HG03066 (cell line): ENCODE data around the gene NPIPB8.
"Not testable (repeated sequence)": the region's sequence is repeated elsewhere in the genome, so short reads cannot be mapped to it uniquely, and the experiment has no call there.

Source experiments
- ATAC-seq: cut with Tn5 transposase; IDR thresholded peaks from one replicate; pipeline ENCODE4 v1.9.1; 2021; ENCODE audit warnings: low read depth; ENCODE audit not compliant: unreplicated experiment

The NPIPB8 gene

DNA sequence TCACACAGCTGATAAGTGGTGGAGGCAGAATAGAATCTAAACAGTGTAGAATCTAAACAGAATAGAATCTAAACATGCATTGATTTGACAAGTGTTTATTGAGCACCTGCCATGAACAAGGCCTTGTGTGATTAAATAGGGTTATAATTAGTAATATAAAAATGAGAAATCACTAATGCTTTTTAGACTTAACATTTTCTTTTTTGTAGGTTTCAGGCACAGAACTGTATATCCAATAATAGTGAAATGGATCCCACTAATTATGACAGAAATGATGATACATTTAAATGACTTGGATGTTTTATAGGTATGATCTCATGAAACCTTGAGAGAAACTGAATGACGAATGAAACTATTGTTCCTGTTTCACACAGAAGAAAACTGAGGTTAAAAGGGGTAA is at the start of gene NPIPB8:
TSS of gene NPIPB8 (plus strand) at position 301 of the 400 bp plus-strand sequence. CDS start 296 bp downstream, outside the sequence.
- ATAC-seq: not testable (repeated sequence)

DNA sequence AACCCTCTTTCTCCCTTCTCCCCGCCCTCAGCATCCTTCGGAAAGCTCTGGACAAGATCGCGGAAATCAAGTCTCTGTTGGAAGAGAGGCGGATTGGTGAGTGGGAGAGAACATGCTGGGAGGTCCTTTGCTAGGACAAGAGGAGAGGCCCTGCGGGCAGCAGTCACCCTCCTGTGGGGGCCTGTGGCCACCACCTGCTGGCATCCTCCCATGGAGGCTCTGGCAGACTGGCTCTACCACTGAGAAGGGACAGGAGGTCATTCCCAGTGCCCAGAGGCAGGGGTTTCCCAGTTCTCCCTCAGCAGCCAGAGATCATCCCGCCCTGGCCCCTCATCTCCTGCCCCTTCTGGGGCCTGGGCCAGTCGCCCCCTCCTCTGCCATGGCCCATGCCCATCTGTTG is 48.8 kb upstream of the NPIPB8 start:
- ATAC-seq: no peak

DNA sequence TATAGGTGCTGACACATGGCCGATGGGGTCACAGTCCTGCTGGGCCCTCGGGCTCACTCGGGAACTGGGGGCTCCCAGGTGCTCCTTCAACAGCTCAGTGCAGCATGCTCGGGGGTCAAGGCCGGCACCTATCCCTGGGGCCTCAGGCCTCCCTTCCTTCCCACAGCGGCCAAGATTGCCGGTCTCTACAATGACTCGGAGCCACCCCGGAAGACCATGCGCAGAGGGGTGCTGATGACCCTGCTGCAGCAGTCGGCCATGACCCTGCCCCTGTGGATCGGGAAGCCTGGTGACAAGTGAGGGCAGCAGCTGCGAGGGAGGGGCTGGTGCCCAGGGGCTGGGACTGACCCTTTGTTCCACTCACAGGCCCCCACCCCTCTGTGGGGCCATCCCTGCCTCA is 47.9 kb upstream of the NPIPB8 start:
- ATAC-seq: no peak

DNA sequence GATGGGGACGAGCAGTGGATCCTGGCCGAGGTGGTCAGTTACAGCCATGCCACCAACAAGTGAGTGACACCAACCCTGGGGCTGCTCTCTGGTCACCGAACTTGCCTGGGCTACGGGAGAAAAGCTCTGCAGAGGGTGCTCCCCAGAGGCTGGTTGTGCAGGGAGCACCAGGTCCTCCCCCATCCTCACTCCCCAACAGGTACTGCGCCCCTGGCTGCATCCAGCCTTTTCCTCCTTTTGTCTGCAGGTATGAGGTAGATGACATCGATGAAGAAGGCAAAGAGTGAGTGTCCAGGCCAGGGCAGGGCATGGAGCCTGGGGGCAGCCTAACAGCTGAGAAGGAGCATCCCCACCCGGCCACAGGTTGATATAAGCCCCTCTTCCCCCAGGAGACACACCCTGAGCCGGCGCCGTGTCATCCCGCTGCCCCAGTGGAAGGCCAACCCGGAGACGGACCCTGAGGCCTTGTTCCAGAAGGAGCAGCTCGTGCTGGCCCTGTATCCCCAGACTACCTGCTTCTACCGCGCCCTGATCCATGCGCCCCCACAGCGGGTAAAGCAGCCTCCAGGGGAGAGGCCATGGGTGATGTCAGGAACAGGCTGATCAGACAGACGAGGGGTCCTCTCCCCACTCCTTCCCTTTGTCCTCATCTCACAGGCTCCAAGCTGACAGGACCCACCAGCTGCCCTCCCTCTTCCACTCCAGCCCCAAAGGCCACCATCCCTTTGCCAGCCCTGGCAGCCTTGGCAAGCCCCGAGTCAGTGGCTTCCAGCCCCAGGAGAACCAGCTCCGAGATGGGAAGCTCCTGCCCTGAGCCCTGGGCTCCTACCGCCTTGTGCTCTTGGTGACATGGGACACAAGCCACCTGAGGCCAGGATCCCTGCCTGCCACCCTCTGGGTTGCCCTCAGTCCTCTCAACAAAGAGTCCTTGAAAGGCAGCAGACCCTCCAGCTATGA is 47.2 kb upstream of the NPIPB8 start:
- no peak for ATAC-seq

DNA sequence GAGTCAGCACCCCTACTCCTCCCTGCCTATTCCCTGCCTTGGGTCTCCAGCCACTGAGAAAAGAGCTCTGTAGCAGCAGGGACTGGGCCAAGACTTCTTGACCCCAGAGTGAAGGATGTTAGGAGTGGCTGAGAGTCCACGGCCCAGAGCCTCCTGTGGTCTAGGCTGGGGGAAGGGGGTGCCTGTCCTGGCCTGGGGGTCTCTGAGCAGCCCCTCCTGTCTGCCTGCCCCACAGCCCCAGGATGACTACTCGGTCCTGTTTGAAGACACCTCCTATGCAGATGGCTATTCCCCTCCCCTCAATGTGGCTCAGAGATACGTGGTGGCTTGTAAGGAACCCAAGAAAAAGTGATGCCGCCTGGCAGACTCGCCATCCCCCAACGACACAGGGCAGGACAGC is 46.5 kb upstream of the NPIPB8 start:
- ATAC-seq: no peak

DNA sequence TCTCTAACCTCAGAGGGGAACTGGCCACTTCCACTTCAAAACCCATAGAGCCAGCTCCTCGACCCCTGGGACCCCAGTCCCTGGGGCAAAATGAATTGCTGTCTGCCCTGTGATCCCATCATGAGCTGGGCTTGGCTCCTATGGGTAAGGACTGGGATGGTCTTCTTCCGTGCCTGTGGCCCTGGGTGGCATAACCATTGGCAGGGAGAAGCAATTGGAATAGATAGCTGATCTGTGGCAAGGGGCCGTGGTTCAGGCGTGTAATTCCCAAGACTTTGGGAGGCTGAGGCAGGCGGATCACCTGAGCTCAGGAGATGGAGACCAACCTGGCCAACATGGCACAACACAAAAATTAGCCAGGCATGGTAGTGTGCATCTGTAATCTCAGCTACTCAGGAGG is 45.4 kb upstream of the NPIPB8 start:
- no peak for ATAC-seq

DNA sequence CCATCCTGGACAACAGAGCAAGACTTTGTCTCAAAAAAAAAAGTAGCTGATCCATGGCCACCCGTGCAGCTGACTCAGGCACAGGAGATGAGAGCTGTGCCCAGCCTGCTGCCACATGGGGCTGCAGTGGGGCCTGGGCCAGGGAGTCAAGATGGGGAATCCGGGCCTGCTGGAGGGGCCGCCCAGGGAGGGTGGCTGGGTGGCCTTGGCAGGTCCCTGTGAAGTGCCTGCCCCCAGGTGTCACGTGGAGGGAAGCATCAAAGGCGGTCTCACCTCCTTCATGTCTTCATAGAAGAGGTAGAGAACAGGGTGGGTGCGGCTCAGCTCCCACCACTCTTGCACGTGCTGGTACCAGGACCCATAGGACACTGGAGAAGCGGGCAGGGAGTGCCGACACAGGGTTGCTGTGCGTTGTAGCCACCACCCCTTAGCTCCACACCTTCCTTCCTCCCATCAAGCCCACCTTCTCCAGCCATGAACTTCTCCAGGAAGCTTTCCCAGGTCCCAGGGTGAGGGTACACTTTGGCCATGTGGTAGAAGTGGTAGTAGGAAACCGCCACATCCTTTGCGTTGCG is 44.8 kb upstream of the NPIPB8 start:
- ATAC-seq: no peak

DNA sequence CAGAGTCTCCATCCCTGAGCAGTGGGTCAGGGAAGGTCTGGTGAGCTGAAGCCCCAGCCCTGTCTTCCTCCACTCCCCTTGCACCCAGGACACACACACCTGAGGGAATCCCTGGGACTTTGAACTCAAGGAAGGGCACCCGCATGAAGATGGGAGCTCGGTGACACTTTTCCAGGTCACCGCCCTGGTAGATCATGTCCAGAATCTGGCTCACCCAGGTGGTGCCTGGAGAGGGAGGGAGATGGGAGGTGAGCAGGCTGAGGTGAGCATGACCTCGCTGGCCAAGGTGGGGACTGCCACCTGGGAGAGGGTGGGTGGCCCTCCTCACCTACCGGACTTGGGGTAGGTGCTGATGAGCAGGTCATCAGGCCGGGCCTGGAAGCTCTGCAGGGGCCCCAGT is 42.4 kb upstream of the NPIPB8 start:
- ATAC-seq: not testable (repeated sequence)

DNA sequence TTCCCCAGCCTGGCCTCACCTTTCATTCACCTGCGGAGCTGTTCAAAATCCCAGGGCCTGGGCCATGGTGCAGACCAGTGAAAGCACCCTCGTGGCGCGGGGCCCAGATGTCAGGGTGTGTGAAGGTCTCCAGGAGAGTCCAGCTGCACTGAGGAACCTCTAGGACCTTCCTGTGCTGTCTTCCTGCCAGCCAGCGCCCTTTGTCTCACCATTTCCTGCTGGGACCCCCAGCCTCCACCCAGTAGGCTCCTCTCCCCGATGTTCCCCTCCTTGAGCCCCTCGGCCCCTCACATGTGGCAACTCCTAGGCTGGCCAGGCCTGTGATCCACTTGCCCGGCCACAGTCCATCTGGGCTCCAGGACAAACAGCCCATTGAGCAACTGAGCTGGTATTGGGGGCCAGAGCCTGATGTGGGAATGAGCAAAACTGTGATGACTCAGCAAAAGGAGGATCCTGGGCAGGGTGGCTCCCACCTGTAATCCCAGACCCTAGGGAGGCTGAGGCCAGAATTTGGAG is 41.7 kb upstream of the NPIPB8 start:
- ATAC-seq: no peak

DNA sequence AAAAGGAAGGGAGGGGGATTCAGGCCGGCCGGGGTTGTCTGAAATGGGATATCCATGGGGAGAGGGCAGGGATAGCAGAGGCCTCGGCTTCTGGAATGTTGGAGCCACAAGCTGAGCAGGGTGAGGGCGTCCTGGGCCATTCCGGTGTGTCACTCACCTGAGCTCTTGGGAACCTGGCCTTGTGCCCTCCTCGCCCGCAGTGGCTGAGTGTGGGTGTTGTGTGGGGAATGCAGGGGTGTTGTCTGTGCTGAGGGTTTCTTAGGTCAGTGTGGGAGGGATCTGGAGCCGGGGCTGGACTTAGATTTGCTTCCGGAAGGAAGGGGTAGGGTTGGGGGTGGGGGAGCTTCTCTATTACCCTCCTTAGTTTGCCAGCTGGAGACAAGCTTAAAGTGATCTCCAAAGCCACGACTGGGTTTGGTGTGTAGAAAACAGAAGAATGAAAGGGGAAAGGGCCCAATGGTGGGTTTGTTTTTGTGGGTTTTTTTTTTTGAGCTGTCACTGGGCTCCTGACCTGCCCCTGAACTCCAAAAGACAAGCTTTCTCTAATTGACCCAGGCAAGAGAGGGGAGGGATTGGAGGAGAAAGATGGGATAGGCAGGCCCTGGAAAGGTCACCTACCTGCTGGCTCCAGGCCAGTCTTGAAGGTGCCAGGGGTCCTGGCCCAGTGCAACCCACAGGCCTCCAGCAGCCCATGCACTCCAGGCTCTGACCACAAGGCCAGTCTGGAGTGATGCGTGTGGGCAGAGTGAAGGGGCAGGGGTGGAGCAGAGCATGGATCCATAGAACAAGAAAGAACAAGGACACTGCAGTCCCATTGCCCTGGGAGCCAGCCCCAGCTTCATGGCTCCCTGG is 40.8 kb upstream of the NPIPB8 start, which contains the start of gene SULT1A2:
TSS of gene SULT1A2 (minus strand) at position 211 of the 852 bp plus-strand sequence. CDS start 1,120 bp downstream, outside the sequence.
- ATAC-seq: no peak

DNA sequence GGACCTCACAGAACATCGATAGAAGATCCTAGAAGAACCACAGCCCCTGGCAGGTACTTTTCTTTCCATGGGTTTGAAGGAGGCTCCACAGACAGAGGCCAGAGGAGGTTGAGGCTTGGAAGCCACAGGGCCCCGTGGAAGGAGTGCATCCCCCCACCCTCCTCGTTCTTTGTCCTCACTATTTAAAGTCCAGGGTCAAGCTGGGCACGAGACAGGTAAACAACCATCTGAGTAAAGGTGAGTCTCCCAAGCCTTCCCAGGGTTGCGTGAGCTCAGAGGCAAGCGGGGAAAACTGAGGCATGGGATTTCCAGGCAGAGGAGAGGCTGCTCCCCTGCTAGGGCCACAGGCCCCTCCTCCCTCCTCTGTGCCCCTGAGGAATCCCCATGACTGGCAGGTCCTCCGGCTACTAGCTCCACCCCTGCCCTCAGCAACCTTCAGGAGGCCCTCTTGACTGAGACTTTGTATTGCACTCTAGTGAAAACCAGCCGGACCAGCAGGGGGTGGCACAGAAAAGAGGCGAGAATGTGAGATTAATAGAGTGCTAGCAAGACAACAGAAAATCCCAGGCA is 40.1 kb upstream of the NPIPB8 start:
- ATAC-seq: no peak

DNA sequence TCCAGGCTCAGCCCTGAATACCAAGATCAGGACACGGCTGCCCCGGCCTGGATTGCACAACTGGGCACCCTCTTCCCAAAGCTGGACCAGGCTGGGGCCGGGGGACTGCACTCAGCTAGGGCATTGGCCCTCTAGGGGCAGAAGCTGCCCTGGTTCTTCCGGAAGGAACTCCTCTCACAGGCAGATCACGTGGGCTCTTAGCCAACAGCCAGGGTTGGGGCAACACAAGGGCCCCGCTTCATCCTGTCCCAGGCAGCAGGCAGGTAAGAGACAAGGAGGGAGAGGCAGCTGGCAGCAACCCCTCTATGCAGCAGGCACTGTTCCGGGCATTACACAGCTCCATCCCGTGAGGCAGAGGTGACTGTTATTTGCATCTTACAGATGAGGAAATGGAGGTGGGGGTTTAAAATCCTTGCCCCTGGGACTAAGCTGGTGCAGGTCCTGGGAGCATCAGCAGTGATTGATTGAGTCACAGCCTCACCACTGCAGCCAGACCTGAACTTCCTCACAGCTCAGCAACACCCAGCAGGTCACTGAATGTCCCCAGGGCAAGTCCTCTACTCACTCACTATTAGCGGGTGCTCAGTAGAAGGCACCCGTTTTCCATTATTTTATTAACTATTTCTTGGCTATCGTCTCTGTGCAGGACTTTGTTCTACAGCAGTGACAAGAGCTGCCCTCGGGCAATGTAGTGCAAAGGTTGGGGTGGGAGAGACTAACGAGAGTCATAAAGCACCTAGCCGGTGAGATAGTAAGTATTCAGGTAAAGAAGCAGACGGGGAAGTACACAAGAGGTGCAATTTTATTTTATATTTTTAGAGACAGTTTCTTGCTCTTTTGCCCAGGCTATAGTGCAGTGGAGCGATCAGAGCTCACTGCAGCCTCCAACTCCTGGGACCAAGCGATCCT is 38.2 kb upstream of the NPIPB8 start:
- not testable (repeated sequence) for ATAC-seq

DNA sequence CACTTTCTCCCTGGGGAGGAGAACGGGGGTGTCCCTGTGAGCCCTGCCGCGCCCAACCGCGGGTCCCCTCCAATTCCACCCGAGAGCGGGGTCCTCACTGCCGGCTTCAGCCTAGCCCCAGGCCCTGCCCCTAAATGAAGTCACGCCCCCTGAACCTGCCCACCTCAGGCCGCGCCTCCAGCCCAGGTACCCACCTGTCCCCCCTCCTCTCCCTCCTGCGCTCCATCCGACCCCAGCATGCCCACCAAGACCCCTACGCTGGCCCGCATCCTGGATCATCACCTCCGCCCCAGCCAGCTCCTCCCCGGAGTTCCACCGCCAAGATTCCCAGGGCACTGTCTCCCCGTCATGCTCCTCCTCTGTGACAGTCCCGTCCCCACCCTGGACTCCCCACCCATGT is 36.9 kb upstream of the NPIPB8 start:
- ATAC-seq: not testable (repeated sequence)

DNA sequence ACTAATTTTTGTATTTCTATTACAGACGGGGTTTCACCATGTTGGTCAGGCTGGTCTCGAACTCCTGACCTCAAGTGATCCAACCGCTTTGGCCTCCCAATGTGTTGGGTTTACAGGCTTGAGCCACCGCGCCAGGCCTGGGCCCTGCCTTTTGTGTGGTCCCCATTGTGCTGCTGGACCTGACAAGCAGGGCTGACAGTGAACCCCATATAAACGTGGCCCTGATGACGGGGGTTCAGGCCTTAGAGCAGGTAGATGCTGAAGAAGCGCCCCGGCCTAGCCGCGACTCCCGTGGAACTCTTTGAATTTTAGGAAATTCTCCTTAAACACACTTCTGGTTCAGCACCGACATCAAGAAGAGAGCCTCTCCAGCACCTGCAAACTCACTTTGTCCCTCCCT is 36.3 kb upstream of the NPIPB8 start:
- not testable (repeated sequence) for ATAC-seq

DNA sequence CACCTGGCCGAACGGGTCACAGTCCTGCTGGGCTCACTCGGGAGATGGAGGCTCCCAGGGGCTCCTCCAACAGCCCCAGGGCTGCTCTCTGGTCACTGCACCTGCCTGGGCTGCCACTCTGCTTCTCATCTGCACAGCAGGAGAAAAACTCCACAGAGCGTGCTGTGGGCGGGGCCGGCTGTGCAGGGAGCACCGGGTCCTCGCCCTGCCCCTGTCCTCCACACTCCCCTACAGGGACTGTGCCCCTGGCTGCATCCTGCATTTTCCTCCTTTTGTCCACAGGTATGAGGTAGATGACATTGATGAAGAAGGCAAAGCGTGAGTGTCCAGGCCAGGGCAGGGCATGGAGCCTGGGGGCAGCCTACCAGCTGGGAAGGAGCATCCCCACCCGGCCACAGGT is 35.8 kb upstream of the NPIPB8 start:
- not testable (repeated sequence) for ATAC-seq

DNA sequence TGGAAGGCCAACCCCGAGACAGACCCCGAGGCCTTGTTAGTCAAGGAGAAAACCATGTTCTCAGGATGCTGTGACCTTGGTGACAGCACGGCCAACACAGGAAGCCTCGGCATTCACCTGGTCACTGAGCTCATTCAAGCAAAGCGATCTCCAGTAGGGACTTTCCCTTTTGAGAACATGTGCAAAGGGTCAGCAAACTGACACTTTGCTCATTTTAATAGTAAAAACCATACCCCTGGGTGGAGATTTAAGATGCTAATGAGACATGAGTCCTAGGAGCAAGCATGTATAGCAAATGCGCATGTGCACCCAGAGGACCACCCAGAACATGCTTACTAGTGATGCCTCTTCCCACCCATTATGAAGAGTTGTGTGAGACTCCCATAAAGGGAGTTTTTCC is 35.3 kb upstream of the NPIPB8 start:
- ATAC-seq: no peak

DNA sequence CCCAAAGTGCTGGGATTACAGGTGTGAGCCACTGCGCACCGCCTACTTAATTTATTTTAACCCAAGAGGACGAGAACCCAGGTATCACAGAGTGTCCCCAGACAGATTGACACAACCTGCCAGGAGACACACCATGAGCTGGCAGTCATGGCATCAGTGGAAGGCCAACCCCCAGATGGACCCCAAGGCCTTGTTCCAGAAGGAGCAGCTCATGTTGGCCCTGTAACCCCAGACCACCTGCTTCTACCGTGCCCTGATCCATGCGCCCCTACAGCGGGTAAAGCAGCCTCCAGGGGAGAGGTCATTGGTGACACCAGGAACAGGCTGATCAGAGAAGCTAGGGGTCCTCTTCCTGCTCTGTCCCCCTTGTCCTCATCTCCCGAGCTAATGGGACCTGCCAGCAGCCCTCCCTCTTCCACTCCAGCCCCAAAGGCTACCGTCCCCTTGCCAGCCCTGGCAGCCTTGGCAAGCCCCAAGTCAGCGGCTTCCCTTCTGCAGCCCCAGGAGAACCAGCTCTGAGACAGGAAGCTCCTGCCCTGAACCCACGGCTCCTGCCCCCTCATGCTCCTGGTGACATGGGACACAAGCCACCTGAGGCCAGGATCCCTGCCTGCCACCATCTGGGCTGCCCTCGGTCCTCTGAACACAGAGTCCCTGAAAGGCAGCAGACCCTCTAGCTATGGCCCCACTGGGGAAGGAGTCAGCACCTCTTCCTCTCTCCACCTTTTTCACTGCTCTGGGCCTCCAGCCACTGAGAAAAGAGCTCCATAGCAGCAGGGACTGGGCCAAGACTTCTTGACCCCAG is 34.3 kb upstream of the NPIPB8 start:
- no peak for ATAC-seq

DNA sequence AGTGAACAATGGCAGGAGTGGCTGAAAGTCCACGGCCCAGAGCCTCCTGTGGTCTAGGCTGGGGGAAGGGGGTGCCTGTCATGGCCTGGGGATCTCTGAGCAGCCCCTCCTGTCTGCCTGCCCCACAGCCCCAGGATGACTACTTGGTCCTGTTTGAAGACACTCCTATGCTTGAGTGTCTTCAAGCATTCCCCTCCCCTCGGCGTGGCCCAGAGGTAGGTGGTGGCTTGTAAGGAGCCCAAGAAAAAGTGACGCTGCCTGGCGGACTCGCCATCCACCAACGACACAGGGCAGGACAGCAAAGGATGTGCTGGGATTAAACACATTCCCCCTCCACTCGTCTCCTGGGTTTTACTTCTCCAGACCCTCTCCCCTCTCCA is 33.7 kb upstream of the NPIPB8 start:
- ATAC-seq: no peak
